Parathyroid adenoma (tissue), 2 donors: ENCODE measurements around the gene RALGAPA1.
"Not testable (repeated sequence)": the region's sequence is repeated elsewhere in the genome, so short reads cannot be mapped to it uniquely, and the experiment has no call there.

Experiments used
- H2AFZ ChIP-seq: fragments of 300-600 bp; sonication (generic); one replicate; pipeline ENCODE4 v1.7.0; 2017; ENCODE audit warnings: antibody characterized with exemption, mild to moderate bottlenecking
- H3K27ac ChIP-seq: fragments of 300-600 bp; sonication (generic); one replicate; pipeline ENCODE4 v1.7.0; 2017
- H3K27me3 ChIP-seq: fragments of 300-600 bp; sonication (generic); one replicate; pipeline ENCODE4 v1.7.0; 2017; ENCODE audit warnings: low read length; ENCODE audit not compliant: control insufficient read depth, insufficient read depth
- H3K36me3 ChIP-seq: fragments of 300-600 bp; sonication (generic); one replicate; pipeline ENCODE4 v1.7.0; 2017; ENCODE audit warnings: low read length; ENCODE audit not compliant: control insufficient read depth, insufficient read depth
- H3K4me1 ChIP-seq: fragments of 300-600 bp; sonication (generic); one replicate; pipeline ENCODE4 v1.7.0; 2017; ENCODE audit warnings: control low read depth
- H3K4me2 ChIP-seq: fragments of 300-600 bp; sonication (generic); one replicate; pipeline ENCODE4 v1.7.0; 2017; ENCODE audit warnings: low read length
- H3K4me3 ChIP-seq: fragments of 300-600 bp; sonication (generic); one replicate; pipeline ENCODE4 v1.7.0; 2017; ENCODE audit warnings: low read depth, low read length
- H3K79me2 ChIP-seq: fragments of 300-600 bp; sonication (generic); one replicate; pipeline ENCODE4 v1.7.0; 2017; ENCODE audit warnings: control low read depth
- H3K9ac ChIP-seq: fragments of 300-600 bp; sonication (generic); one replicate; pipeline ENCODE4 v1.7.0; 2017; ENCODE audit warnings: mild to moderate bottlenecking
- H3K9me3 ChIP-seq: fragments of 300-600 bp; sonication (generic); one replicate; pipeline ENCODE4 v1.7.0; 2017; ENCODE audit warnings: low read length; ENCODE audit not compliant: control insufficient read depth
- CTCF ChIP-seq: fragments of 300-600 bp; sonication (generic); IDR thresholded peaks from one replicate; pipeline ENCODE4 v1.7.0; 2017; ENCODE audit warnings: antibody characterized with exemption, mild to moderate bottlenecking
- donor health status: primary hyperparathyroidism.

Gene RALGAPA1

DNA sequence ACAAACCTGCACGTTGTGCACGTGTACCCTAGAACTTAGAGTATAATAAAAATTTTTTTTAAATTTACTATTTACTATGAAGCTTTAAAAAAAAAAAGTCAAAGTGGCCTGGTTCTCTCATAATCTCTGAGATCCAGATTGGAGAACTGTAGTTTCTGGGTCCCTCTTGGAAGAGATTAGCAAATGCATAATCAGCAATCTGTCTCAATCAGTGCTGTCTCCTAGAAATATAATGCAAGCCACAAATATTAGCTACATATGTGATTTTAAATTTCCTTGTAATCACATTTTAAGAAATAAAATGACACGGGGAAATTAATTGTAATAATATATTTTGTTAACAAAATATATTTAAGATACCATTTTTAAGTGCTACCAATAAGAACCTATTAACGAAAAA is 32.3 kb downstream of the RALGAPA1 start:
- Histone ChIP-seq H3K9ac (no peak overlapping the region), H3K79me2 (peaks cover 11% of the 10 kb centered on the region), H3K4me1 (no peaks in the 10 kb centered on the region), H3K9me3 (no peaks in the 10 kb centered on the region), H3K4me2 (no peak overlapping the region), H3K36me3 (no peaks in the 10 kb centered on the region), H3K27ac (no peak overlapping the region), H2AFZ (no peak overlapping the region), H3K4me3 (no peak overlapping the region), H3K27me3 (no peaks in the 10 kb centered on the region)
- TF ChIP-seq CTCF: no peak

- H3K27me3 ChIP-seq, H3K9me3 ChIP-seq, H3K4me3 ChIP-seq, H3K36me3 ChIP-seq, H2AFZ ChIP-seq, H3K9ac ChIP-seq, H3K27ac ChIP-seq, H3K4me1 ChIP-seq, H3K4me2 ChIP-seq: not testable (repeated sequence)
- peaks cover 11% of the 10 kb centered on the region for H3K79me2 ChIP-seq
Measured at GRCh38 chr14:35776085-35776484, 33.0 kb downstream of the RALGAPA1 start.

GRCh38 chr14:35766700-35767082 is 42.4 kb downstream of the RALGAPA1 start:
- no peak overlapping the region for H3K4me2 ChIP-seq
- no peak overlapping the region for H3K4me3 ChIP-seq
- H3K9me3 ChIP-seq: no peaks in the 10 kb centered on the region
- no peaks in the 10 kb centered on the region for H3K27me3 ChIP-seq
- no peak overlapping the region for H3K9ac ChIP-seq
- no peak overlapping the region for H3K27ac ChIP-seq
- no peak for TF ChIP-seq CTCF
- H2AFZ ChIP-seq: no peak overlapping the region
- peaks cover 7% of the 10 kb centered on the region for H3K79me2 ChIP-seq
- no peaks in the 10 kb centered on the region for H3K36me3 ChIP-seq
- no peaks in the 10 kb centered on the region for H3K4me1 ChIP-seq

DNA sequence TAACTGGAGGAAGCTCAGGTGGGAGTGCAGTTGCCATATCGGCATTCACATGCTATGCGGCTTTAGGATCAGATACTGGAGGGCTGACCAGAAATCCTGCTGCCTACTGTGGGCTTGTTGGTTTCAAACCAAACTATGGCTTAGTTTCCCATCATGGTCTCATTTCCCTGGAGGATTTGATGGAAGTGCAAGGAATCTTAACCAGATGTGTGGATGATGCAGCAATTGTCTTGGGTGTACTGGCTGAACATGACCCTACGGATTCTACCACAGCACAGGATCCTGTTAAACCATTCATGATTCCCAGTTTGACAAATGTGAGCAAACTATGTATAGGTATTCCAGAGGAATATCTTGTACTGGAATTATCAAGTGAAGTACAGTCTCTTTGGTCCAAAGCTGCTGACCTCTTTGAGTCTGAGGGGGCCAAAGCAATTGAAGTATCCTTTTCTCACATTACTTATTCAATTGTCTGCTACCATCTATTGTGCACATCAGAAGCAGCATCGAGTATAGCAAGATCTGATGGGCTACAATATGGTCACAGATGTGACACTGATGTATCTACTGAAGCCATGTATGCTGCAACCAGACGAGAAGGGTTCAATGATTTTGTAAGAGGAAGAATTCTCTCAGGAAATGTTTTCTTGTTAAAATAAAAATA is 42.9 kb downstream of the RALGAPA1 start:
- Histone ChIP-seq H3K4me3 (no peak overlapping the region), H3K9ac (no peak overlapping the region), H3K79me2 (peaks cover 7% of the 10 kb centered on the region), H3K9me3 (no peaks in the 10 kb centered on the region), H3K4me2 (no peak overlapping the region), H3K36me3 (no peaks in the 10 kb centered on the region), H3K27me3 (no peaks in the 10 kb centered on the region), H3K27ac (no peak overlapping the region), H3K4me1 (no peaks in the 10 kb centered on the region), H2AFZ (no peak overlapping the region)
- no peak for TF ChIP-seq CTCF

GRCh38 chr14:35761922-35762321 is 47.2 kb downstream of the RALGAPA1 start:
- Histone ChIP-seq H3K4me3 (no peak overlapping the region), H3K36me3 (no peaks in the 10 kb centered on the region), H3K4me2 (no peak overlapping the region), H3K9me3 (no peaks in the 10 kb centered on the region), H2AFZ (no peak overlapping the region), H3K9ac (no peak overlapping the region), H3K4me1 (no peaks in the 10 kb centered on the region), H3K79me2 (peaks cover 3% of the 10 kb centered on the region), H3K27me3 (no peaks in the 10 kb centered on the region), H3K27ac (no peak overlapping the region)
- TF ChIP-seq CTCF: no peak
